Loucy (cell line): Measurements from ENCODE around the gene PARN.

Experiments
- H2AFZ ChIP-seq: fragments of 200-600 bp; sonication (generic); 2 replicates; pipeline ENCODE4 v1.6.0; 2016; ENCODE audit warnings: antibody characterized with exemption, mild to moderate bottlenecking, low read length, moderate library complexity
- H3F3A ChIP-seq: fragments of 200-600 bp; 2 replicates; pipeline ENCODE4 v1.6.0; 2016; ENCODE audit warnings: antibody characterized with exemption, low read depth, mild to moderate bottlenecking
- H3K27me3 ChIP-seq: fragments of 200-600 bp; sonication (generic); 2 replicates; pipeline ENCODE4 v1.6.1; 2014; ENCODE audit warnings: low read length, mild to moderate bottlenecking; ENCODE audit not compliant: insufficient read depth, poor library complexity, severe bottlenecking
- H3K36me3 ChIP-seq: fragments of 200-600 bp; sonication (generic); 2 replicates; pipeline ENCODE4 v1.6.1; 2016; ENCODE audit warnings: low read length; ENCODE audit not compliant: insufficient read depth
- H3K4me1 ChIP-seq: fragments of 200-600 bp; sonication (generic); 2 replicates; pipeline ENCODE4 v1.5.1; 2014; ENCODE audit warnings: low read length, mild to moderate bottlenecking; ENCODE audit not compliant: insufficient read depth, poor library complexity, severe bottlenecking
- H3K4me2 ChIP-seq: fragments of 200-600 bp; sonication (generic); 2 replicates; pipeline ENCODE4 v1.6.0; 2014; ENCODE audit warnings: antibody characterized with exemption, low read length, low read depth, mild to moderate bottlenecking; ENCODE audit not compliant: poor library complexity, severe bottlenecking
- H3K4me3 ChIP-seq: fragments of 200-600 bp; sonication (generic); 2 replicates; pipeline ENCODE4 v1.5.1; 2014; ENCODE audit warnings: low read length, mild to moderate bottlenecking, mixed read lengths; ENCODE audit not compliant: poor library complexity, severe bottlenecking
- H3K79me2 ChIP-seq: fragments of 200-600 bp; sonication (generic); 2 replicates; pipeline ENCODE4 v1.6.1; 2014; ENCODE audit warnings: low read length; ENCODE audit not compliant: insufficient read depth
- H3K9ac ChIP-seq: fragments of 200-600 bp; sonication (generic); 2 replicates; pipeline ENCODE4 v1.6.0; 2014; ENCODE audit warnings: mild to moderate bottlenecking, low read depth, low read length, moderate library complexity; ENCODE audit not compliant: poor library complexity, severe bottlenecking
- H3K9me2 ChIP-seq: fragments of 200-600 bp; sonication (generic); replicated peaks from 2 replicates; pipeline ENCODE4 v1.6.1; 2016; ENCODE audit warnings: low read depth, low read length, mixed read lengths
- H3K9me3 ChIP-seq: fragments of 200-600 bp; sonication (generic); 2 replicates; pipeline ENCODE4 v1.6.1; 2014; ENCODE audit warnings: mild to moderate bottlenecking, antibody characterized with exemption, low read length, low read depth; ENCODE audit not compliant: insufficient read depth
- H4K20me1 ChIP-seq: fragments of 200-600 bp; sonication (generic); 2 replicates; pipeline ENCODE4 v1.6.0; 2014; ENCODE audit warnings: antibody characterized with exemption, low read length, mild to moderate bottlenecking; ENCODE audit not compliant: insufficient read depth, poor library complexity, severe bottlenecking
- EZH2phosphoT487 ChIP-seq: fragments of 200-600 bp; IDR thresholded peaks from 2 replicates; pipeline ENCODE4 v1.6.1; 2018; ENCODE audit warnings: antibody characterized with exemption, mild to moderate bottlenecking, moderate library complexity, borderline replicate concordance
- TF ChIP-seq, protein P1 (sequence below): fragments of 200-600 bp; sonication (generic); conservative IDR thresholded peaks from 2 replicates; pipeline ENCODE4 v1.5.1; 2014; ENCODE audit warnings: mild to moderate bottlenecking, antibody characterized with exemption, low read length

PARN gene

DNA sequence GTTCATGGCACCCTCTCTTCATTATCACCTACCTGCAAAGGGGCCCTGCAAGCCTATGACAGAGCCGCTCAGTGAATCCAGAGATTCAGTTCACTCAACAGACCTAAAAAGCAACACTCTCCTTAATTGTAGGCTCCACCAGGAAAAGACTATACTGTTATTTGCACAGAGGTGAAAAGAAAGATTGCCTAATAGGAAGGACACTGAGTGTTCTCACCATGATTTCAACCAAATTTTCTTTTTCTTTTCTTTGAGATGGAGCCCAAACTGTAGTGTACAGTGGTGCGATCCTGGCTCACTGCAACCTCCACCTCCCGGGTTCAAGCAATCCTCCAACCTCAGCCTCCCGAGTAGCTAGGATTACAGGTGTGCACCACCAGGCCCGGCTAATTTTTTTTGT lies 104.5 kb downstream of the PARN start:
- no peaks in the 10 kb centered on the region for H3K4me1 ChIP-seq
- TF ChIP-seq, protein P1, sequence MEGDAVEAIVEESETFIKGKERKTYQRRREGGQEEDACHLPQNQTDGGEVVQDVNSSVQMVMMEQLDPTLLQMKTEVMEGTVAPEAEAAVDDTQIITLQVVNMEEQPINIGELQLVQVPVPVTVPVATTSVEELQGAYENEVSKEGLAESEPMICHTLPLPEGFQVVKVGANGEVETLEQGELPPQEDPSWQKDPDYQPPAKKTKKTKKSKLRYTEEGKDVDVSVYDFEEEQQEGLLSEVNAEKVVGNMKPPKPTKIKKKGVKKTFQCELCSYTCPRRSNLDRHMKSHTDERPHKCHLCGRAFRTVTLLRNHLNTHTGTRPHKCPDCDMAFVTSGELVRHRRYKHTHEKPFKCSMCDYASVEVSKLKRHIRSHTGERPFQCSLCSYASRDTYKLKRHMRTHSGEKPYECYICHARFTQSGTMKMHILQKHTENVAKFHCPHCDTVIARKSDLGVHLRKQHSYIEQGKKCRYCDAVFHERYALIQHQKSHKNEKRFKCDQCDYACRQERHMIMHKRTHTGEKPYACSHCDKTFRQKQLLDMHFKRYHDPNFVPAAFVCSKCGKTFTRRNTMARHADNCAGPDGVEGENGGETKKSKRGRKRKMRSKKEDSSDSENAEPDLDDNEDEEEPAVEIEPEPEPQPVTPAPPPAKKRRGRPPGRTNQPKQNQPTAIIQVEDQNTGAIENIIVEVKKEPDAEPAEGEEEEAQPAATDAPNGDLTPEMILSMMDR, result no peak
- TF ChIP-seq EZH2phosphoT487, result no peak
- no peaks in the 10 kb centered on the region for H3K27me3 ChIP-seq
- no peaks in the 10 kb centered on the region for H3K79me2 ChIP-seq
- H3K4me3 ChIP-seq, result no peak overlapping the region
- H3K36me3 ChIP-seq, result no peaks in the 10 kb centered on the region; the same call in 1 of the 2 replicates
- no peak overlapping the region for H3K9ac ChIP-seq
- no peaks in the 10 kb centered on the region for H3F3A ChIP-seq
- H3K9me3 ChIP-seq, result no peaks in the 10 kb centered on the region
- no peaks in the 10 kb centered on the region for H4K20me1 ChIP-seq
- H2AFZ ChIP-seq, result no peak overlapping the region
- no peak overlapping the region for H3K4me2 ChIP-seq
- no peaks in the 10 kb centered on the region for H3K9me2 ChIP-seq

GRCh38 chr16:14524979-14525378 lies 105.1 kb downstream of the PARN start:
- Histone ChIP-seq H3K9me3 (no peaks in the 10 kb centered on the region), H3K4me1 (no peaks in the 10 kb centered on the region), H3K4me2 (no peak overlapping the region), H3K79me2 (no peaks in the 10 kb centered on the region), H3K9ac (no peak overlapping the region), H2AFZ (no peak overlapping the region), H3F3A (no peaks in the 10 kb centered on the region), H3K36me3 (no peaks in the 10 kb centered on the region; the same call in 1 of the 2 replicates), H3K9me2 (no peaks in the 10 kb centered on the region), H3K4me3 (no peak overlapping the region), H3K27me3 (no peaks in the 10 kb centered on the region), H4K20me1 (no peaks in the 10 kb centered on the region)
- TF ChIP-seq, protein P1, result no peak
- no peak for TF ChIP-seq EZH2phosphoT487

DNA sequence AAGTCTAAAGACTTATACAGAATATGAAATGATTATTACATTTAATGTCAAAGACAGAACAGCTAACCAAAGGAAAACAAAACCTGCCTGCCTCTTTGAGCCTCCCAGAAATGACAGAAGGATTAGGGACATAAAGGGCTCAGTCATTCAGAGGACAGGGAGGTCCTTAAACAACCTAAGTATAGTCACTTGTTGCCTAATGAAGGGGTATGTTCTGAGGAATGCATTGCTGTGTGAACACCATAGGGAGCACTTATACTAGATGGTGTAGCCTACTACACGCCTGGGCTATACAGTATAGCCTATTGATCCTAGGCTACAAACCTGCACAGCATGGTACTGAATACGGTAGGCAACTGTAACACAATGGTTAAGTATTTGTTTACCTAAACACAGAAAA lies 106.4 kb downstream of the PARN start:
- no peaks in the 10 kb centered on the region for H3K79me2 ChIP-seq
- H3K4me1 ChIP-seq, result no peaks in the 10 kb centered on the region
- no peaks in the 10 kb centered on the region for H3K9me3 ChIP-seq
- TF ChIP-seq, protein P1, result no peak
- TF ChIP-seq EZH2phosphoT487, result no peak
- no peak overlapping the region for H3K4me2 ChIP-seq
- H3K9ac ChIP-seq, result no peak overlapping the region
- H4K20me1 ChIP-seq, result no peaks in the 10 kb centered on the region
- H3K9me2 ChIP-seq, result no peaks in the 10 kb centered on the region
- H3K4me3 ChIP-seq, result no peak overlapping the region
- no peaks in the 10 kb centered on the region for H3F3A ChIP-seq
- no peaks in the 10 kb centered on the region for H3K36me3 ChIP-seq
- H2AFZ ChIP-seq, result no peak overlapping the region
- no peaks in the 10 kb centered on the region for H3K27me3 ChIP-seq
